ENCODE results near the gene LRRC58.
"Not testable (repeated sequence)": the region's sequence is repeated elsewhere in the genome, so short reads cannot be mapped to it uniquely, and the experiment has no call there.

LRRC58 gene

GRCh38 chr3:120302361-120302760, 46.8 kb downstream of the LRRC58 start:
- TF ChIP-seq CTCF (IDR thresholded peaks at IDR 0.05; ENCODE audit: low read depth, low read length, missing control alignments) = no peak
- no peak for DNase-seq (ENCODE audit: extremely low read depth, low read depth)

GRCh38 chr3:120300971-120301370, 48.2 kb downstream of the LRRC58 start:
- no peak overlapping the region for H3K4me3 ChIP-seq (replicated peaks; ENCODE audit: low read depth, low read length)
- no peak for DNase-seq (ENCODE audit: extremely low read depth, low read depth)

More at GRCh38 chr3:120302361-120302760, 46.8 kb downstream of the LRRC58 start:
- H3K4me3 ChIP-seq (replicated peaks; ENCODE audit: low read depth, low read length) = no peak overlapping the region

GRCh38 chr3:120299403-120299802, 49.8 kb downstream of the LRRC58 start:
- no peak for DNase-seq (ENCODE audit: extremely low read depth, low read depth)
- no peak overlapping the region for H3K4me3 ChIP-seq (replicated peaks; ENCODE audit: low read depth, low read length)
- TF ChIP-seq CTCF (IDR thresholded peaks at IDR 0.05; ENCODE audit: low read depth, low read length, missing control alignments) = no peak

More at GRCh38 chr3:120300971-120301370, 48.2 kb downstream of the LRRC58 start:
- TF ChIP-seq CTCF (IDR thresholded peaks at IDR 0.05; ENCODE audit: low read depth, low read length, missing control alignments) = no peak

- no peak for DNase-seq (ENCODE audit: extremely low read depth, low read depth)
- no peak overlapping the region for H3K4me3 ChIP-seq (replicated peaks; ENCODE audit: low read depth, low read length)
- TF ChIP-seq CTCF (IDR thresholded peaks at IDR 0.05; ENCODE audit: low read depth, low read length, missing control alignments) = no peak
These were observed 50.2 kb downstream of the LRRC58 start for GRCh38 chr3:120298996-120299395.

- H3K4me3 ChIP-seq (replicated peaks; ENCODE audit: low read depth, low read length); DNase-seq (ENCODE audit: extremely low read depth, low read depth): not testable (repeated sequence)
These were observed 57.6 kb downstream of the LRRC58 start for GRCh38 chr3:120291552-120291951.

- H3K4me3 ChIP-seq (replicated peaks; ENCODE audit: low read depth, low read length) = no peak overlapping the region
- DNase-seq (ENCODE audit: extremely low read depth, low read depth) = no peak
- TF ChIP-seq CTCF (IDR thresholded peaks at IDR 0.05; ENCODE audit: low read depth, low read length, missing control alignments) = no peak
These were observed 59.5 kb downstream of the LRRC58 start for GRCh38 chr3:120289636-120290035.

- no peak for DNase-seq (ENCODE audit: extremely low read depth, low read depth)
- no peak for TF ChIP-seq CTCF (IDR thresholded peaks at IDR 0.05; ENCODE audit: low read depth, low read length, missing control alignments)
- no peak overlapping the region for H3K4me3 ChIP-seq (replicated peaks; ENCODE audit: low read depth, low read length)
These were observed 62.7 kb downstream of the LRRC58 start for GRCh38 chr3:120286465-120286864.

All from HFF-Myc (cell line).